NCI-H2227 (cell line): ENCODE data around the gene HES5.

Source experiments
- DNase-seq: peaks from one replicate; lab custom pipeline; 2025; ENCODE audit not compliant: unreplicated experiment; lab: John Stamatoyannopoulos, UW

HES5 gene

DNA sequence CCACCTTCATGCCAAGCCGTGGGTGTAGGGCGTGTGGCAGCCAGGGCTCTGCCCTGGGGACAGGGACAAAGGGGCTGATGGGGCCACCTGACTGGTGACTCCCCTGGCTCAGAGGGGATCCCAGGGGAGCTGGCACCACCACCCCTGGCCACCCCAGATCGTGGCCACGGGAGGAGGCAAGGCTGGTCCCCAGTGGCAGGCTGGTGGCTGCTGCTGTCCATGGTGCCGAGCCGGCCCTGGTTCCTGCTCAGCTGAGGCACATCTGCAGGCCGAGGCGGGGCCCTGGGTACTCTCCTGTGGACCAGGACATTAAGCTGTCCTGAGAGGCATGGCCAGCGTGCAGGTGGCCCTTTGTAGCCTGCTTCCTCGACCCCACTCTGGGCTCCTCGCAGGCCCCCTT is 47.5 kb downstream of the HES5 start:
- no peak for DNase-seq

GRCh38 chr1:2481885-2482284 is 48.2 kb downstream of the HES5 start:
- no peak for DNase-seq

GRCh38 chr1:2480986-2481364 is 49.1 kb downstream of the HES5 start:
- peak; percentile 68 for DNase-seq

GRCh38 chr1:2480236-2480985 is 49.7 kb downstream of the HES5 start:
- DNase-seq = peak; percentile 68

- DNase-seq = no peak
Observed at GRCh38 chr1:2479618-2480017, 50.4 kb downstream of the HES5 start.

- no peak for DNase-seq
Observed at GRCh38 chr1:2479186-2479585, 50.9 kb downstream of the HES5 start.
